Right cardiac atrium (tissue), 5 donors: ENCODE results near the gene MYBBP1A. TPM values are rescaled to one million over a fixed set of nuclear protein-coding genes. Genes with fewer than 3 reads are reported as not detected.

ENCODE experiments used
- ATAC-seq, 2 donors: fragments of 200-7000 bp; cut with Tn5 transposase; one replicate each; pipeline versions ENCODE4 v1.8.0 to v1.9.1; 2020; ENCODE audit warnings: moderate library complexity in 2 of 2, mild to moderate bottlenecking in 1 of 2
- DNase-seq, 3 donors: peaks; one replicate each; pipeline ENCODE4 v3.0.0-alpha.2; 2020
- H3K27ac ChIP-seq: one replicate; pipeline ENCODE4 v1.5.1; 2013; ENCODE audit warnings: mild to moderate bottlenecking, low read length, control low read depth, moderate library complexity
- H3K27me3 ChIP-seq: one replicate; pipeline ENCODE4 v1.6.1; 2013; ENCODE audit not compliant: control insufficient read depth, insufficient read depth
- H3K4me1 ChIP-seq: one replicate; pipeline ENCODE4 v1.6.1; 2013; ENCODE audit warnings: low read length; ENCODE audit not compliant: control insufficient read depth, insufficient read depth
- H3K4me3 ChIP-seq: one replicate; pipeline ENCODE4 v1.5.1; 2013; ENCODE audit warnings: low read length, control low read depth
- H3K9me3 ChIP-seq: one replicate; pipeline ENCODE4 v1.6.1; 2013; ENCODE audit warnings: low read length; ENCODE audit not compliant: control insufficient read depth
- WGBS: extraction: QIAGEN DNeasy Blood & Tissue Kit; methylation state at CpG from one replicate; pipeline ENCODE4 v1.1.7; 2013; 5-methylcytosine and 5-hydroxymethylcytosine counted together
- intact Hi-C, 4 donors: fragments of 100-400 bp; cut with DNase I; formaldehyde crosslinking; loops; one replicate each; pipeline versions ENCODE4 v1.11.0 to v1.14.0; 2022 to 2023
- polyA plus RNA-seq: library from polyadenylated mRNA; stranded (reverse); fragments of 200-250 nt; gene quantifications from one replicate; pipeline ENCODE4 v1.2.3, GENCODE V29; 2013
- total RNA-seq, 4 donors: library from RNA; stranded (reverse); fragmentation: NEBNext Ultra II Directional; extraction: Animal tissue kit (Norgen Biotek cat#: 25700); gene quantifications; one replicate each; pipeline ENCODE4 v1.2.1, GENCODE V29; 2021
- donor health status: healthy with polysubstance abuse.
- donor health status: DM: no; HTN: yes; CAD: no.
- donor health status: DM: no; HTN: no; CAD: no.
- donor health status: DM: no; HTN: yes; CAD: no; lungs with severe emphysema.
- donor health status: DM: yes; HTN: yes; CAD: no.

MYBBP1A gene
- total and polyA plus RNA-seq, 5 donors: 15.9 to 28.5 (median 22.1) TPM

DNA sequence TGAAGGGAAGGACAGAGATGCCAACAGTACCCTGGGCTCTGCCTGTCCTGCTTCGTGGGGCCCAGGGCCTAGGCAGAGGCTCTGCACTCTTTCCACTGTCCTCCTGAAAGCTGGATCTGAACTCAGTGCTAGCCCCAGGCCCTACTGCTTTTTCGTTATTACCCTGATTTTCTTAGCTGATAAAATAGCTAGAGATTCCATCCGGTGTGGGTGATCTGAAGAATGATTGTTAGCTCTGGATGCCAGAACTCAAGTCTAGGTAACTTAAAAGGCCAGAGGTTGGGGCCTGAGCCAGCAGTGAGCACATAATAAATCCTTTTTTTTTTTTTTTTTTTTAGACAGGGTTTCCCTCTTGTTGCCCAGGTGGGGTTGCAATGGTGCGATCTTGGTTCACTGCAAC, 1.8 kb upstream of the MYBBP1A start:
- ATAC-seq (no peak), DNase-seq (peak in 2 of 3 donors; percentile 10 to 14)
- peaks cover 4% of the 10 kb centered on the region for H3K4me1 ChIP-seq
- no peaks in the 10 kb centered on the region for H3K9me3 ChIP-seq
- intact Hi-C loops: loop anchor here in 1 of 4 donors (5.0 kb wide), 1 partner anchor 135 kb away; no protein-coding TSS in a partner anchor
- 89% methylated on average over 4 of the region's 4 CpGs for WGBS
- H3K27ac ChIP-seq: no peak overlapping the region
- no peak overlapping the region for H3K4me3 ChIP-seq
- H3K27me3 ChIP-seq: no peaks in the 10 kb centered on the region

- Histone ChIP-seq H3K4me3 (peak overlapping the region; percentile 86), H3K27ac (peak overlapping the region; percentile 71), H3K4me1 (peaks cover 4% of the 10 kb centered on the region), H3K9me3 (no peaks in the 10 kb centered on the region), H3K27me3 (no peaks in the 10 kb centered on the region)
- intact Hi-C loops: loop anchor here in 1 of 4 donors (5.0 kb wide), 1 partner anchor 134 kb away; no protein-coding TSS in a partner anchor
- ATAC-seq: no peak
- DNase-seq: peak in 2 of 3 donors; percentile 31 to 42
- 62% methylated on average over 17 of the region's 17 CpGs for WGBS
These were observed 932 bp upstream of the MYBBP1A start for GRCh38 chr17:4555873-4556759.

DNA sequence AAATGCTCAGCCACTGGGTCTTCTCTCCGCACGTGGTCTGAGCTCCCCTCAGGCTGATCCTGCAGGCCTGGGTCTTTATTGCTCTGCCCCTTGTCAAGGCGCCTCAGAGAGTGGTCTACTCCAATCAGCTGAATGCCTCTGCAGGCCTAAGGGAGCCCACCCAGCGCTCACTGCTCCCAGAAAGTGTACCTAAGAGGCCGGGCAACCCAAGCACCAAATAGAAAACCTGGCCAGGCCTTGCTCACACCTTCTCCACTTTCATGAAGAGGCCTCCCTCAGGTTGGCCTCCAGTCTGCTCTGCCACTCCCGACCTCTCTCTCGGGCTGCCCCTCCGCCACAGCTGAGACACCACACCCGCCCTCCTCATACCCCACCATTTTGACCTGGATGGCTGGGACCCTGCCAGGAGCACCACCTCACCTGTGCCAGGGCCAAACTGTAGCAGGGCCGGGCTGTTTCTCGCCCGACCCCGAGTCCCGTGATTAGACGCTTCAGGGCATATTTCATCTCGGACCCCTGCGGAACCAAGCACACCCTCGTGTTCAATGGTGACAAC, 665 bp downstream of the MYBBP1A start:
- intact Hi-C loops: no loop called here
- 19% methylated on average over 18 of the region's 18 CpGs for WGBS
- ATAC-seq (peak in 1 of 2 donors; percentile 3), DNase-seq (peak in 2 of 3 donors; percentile 28 to 70)
- Histone ChIP-seq H3K4me3 (peak overlapping the region; percentile 86), H3K4me1 (peaks cover 4% of the 10 kb centered on the region), H3K9me3 (no peaks in the 10 kb centered on the region), H3K27me3 (no peaks in the 10 kb centered on the region), H3K27ac (no peak overlapping the region)

GRCh38 chr17:4553669-4554068, 1.5 kb downstream of the MYBBP1A start:
- DNase-seq (peak in 1 of 3 donors; percentile 38), ATAC-seq (no peak)
- no peak overlapping the region for H3K4me3 ChIP-seq
- no peaks in the 10 kb centered on the region for H3K27me3 ChIP-seq
- H3K27ac ChIP-seq: no peak overlapping the region
- WGBS: 70% methylated on average over 9 of the region's 9 CpGs
- no peaks in the 10 kb centered on the region for H3K9me3 ChIP-seq
- intact Hi-C loops: no loop called here
- peaks cover 4% of the 10 kb centered on the region for H3K4me1 ChIP-seq

- no peaks in the 10 kb centered on the region for H3K27me3 ChIP-seq
- H3K4me1 ChIP-seq: peaks cover 4% of the 10 kb centered on the region
- no peaks in the 10 kb centered on the region for H3K9me3 ChIP-seq
- DNase-seq (peak in 1 of 3 donors; percentile 56), ATAC-seq (no peak)
- H3K4me3 ChIP-seq: no peak overlapping the region
- intact Hi-C loops: no loop called here
- H3K27ac ChIP-seq: no peak overlapping the region
- WGBS: 95% methylated on average over 27 of the region's 27 CpGs
These were observed 3.2 kb downstream of the MYBBP1A start for GRCh38 chr17:4551796-4552525.

- 80% methylated on average over 8 of the region's 8 CpGs for WGBS
- ATAC-seq (no peak), DNase-seq (peak in 2 of 3 donors; percentile 37 to 46)
- Histone ChIP-seq H3K27me3 (no peaks in the 10 kb centered on the region), H3K27ac (no peak overlapping the region), H3K4me1 (peaks cover 4% of the 10 kb centered on the region), H3K4me3 (no peak overlapping the region), H3K9me3 (no peaks in the 10 kb centered on the region)
- intact Hi-C loops: no loop called here
These were observed 4.0 kb downstream of the MYBBP1A start for GRCh38 chr17:4551141-4551540.

DNA sequence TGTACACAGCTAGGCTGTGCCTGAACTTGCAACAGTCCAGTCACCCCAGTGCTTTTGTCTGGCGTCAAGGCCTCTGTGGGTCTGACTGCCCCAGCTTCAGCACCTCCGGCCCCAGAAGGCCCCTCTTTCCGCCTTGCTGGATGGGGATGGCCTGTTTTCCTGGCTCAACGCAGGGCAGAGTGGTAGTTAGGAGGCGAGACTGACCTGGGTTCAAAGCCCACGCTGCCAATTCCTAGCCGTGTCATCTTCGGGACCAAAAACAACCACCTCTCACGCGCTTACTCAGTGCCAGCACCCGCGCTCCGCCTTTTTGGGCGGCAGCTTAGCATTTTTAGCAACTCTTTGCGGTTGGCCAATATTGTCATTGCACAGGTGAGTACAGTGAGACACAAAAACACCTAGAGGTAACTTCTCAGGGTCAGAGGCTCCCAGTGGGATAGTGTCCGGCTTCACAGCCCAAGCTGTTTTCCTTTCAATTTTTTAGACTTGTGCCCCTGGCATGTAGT, 4.6 kb downstream of the MYBBP1A start:
- ATAC-seq (no peak), DNase-seq (no peak)
- 94% methylated on average over 16 of the region's 16 CpGs for WGBS
- Histone ChIP-seq H3K27ac (no peak overlapping the region), H3K27me3 (no peaks in the 10 kb centered on the region), H3K4me3 (no peak overlapping the region), H3K9me3 (no peaks in the 10 kb centered on the region), H3K4me1 (no peaks in the 10 kb centered on the region)
- intact Hi-C loops: no loop called here

GRCh38 chr17:4549781-4550533, 5.2 kb downstream of the MYBBP1A start:
- Histone ChIP-seq H3K4me3 (no peak overlapping the region), H3K27ac (no peak overlapping the region), H3K27me3 (no peaks in the 10 kb centered on the region), H3K9me3 (no peaks in the 10 kb centered on the region), H3K4me1 (no peaks in the 10 kb centered on the region)
- intact Hi-C loops: no loop called here
- WGBS: 91% methylated on average over 25 of the region's 25 CpGs
- no peak for ATAC-seq
- DNase-seq: peak in 2 of 3 donors; percentile 41 to 47

GRCh38 chr17:4548721-4549531, 6.3 kb downstream of the MYBBP1A start:
- Histone ChIP-seq H3K27ac (no peak overlapping the region), H3K9me3 (no peaks in the 10 kb centered on the region), H3K4me3 (no peak overlapping the region), H3K4me1 (no peaks in the 10 kb centered on the region), H3K27me3 (no peaks in the 10 kb centered on the region)
- 87% methylated on average over 24 of the region's 24 CpGs for WGBS
- intact Hi-C loops: no loop called here
- ATAC-seq (peak in 1 of 2 donors; percentile 8), DNase-seq (peak in 2 of 3 donors; percentile 38 to 49)

- Histone ChIP-seq H3K4me1 (no peaks in the 10 kb centered on the region), H3K9me3 (no peaks in the 10 kb centered on the region), H3K27ac (no peak overlapping the region), H3K4me3 (no peak overlapping the region), H3K27me3 (no peaks in the 10 kb centered on the region)
- 92% methylated on average over 18 of the region's 18 CpGs for WGBS
- DNase-seq (peak in 2 of 3 donors; percentile 51 to 56), ATAC-seq (no peak)
- intact Hi-C loops: no loop called here
These were observed 7.1 kb downstream of the MYBBP1A start for GRCh38 chr17:4548061-4548461.
